Gastroesophageal sphincter (tissue), 3 donors: ENCODE data around the gene KCNH4.

Experiments
- CTCF ChIP-seq, 4 experiments: fragments of 200-600 bp in 2 of 4; fragments of 450-650 bp in 2 of 4; sonication (generic) in 1 of 4; IDR thresholded peaks; one replicate each; pipeline ENCODE4 v1.5.1; 2017 to 2019; ENCODE audit warnings: antibody characterized with exemption in 4 of 4, mild to moderate bottlenecking in 2 of 4, moderate library complexity in 2 of 4
- EP300 ChIP-seq: sonication (generic); formaldehyde crosslinking; IDR thresholded peaks from one replicate; pipeline ENCODE4 v1.6.1; 2017; ENCODE audit warnings: antibody characterized with exemption, mild to moderate bottlenecking
- POLR2A ChIP-seq, 2 donors: fragments of 450-650 bp; IDR thresholded peaks; one replicate each; pipeline ENCODE4 v1.6.1; 2017; ENCODE audit warnings: antibody characterized with exemption in 2 of 2, mild to moderate bottlenecking in 2 of 2, moderate library complexity in 1 of 2
- POLR2AphosphoS5 ChIP-seq: sonication (generic); formaldehyde crosslinking; IDR thresholded peaks from one replicate; pipeline ENCODE4 v1.6.1; 2017; ENCODE audit warnings: antibody characterized with exemption

GRCh38 chr17:42193216-42193968 is 12.4 kb upstream of the KCNH4 start:
- TF ChIP-seq CTCF (IDR thresholded peaks at IDR 0.05) = no peak
- TF ChIP-seq POLR2AphosphoS5 = no peak
- TF ChIP-seq EP300 = no peak
- TF ChIP-seq POLR2A (IDR thresholded peaks at IDR 0.05) = no peak
